ENCODE measurements around the gene SORD. TPM values are rescaled to one million over a fixed set of nuclear protein-coding genes. Genes with fewer than 3 reads are reported as not detected.

SORD gene
- total RNA-seq, 4 donors from 2014 or later: 6.3 to 39.6 (median 10.6) TPM

GRCh38 chr15:45114076-45114750 lies 91.2 kb downstream of the SORD start, which contains the start of the genes DUOX2 and DUOXA2:
Gene DUOX2 (minus strand): TSS chr15:45114172. CDS start chr15:45113411, 761 bp downstream.
Gene DUOXA2 (plus strand): TSS chr15:45114326. CDS start chr15:45114606, 280 bp downstream.
- peak within 1 kb of the TSS in 1 of 4 donors; percentile 11 for H3K4me3 ChIP-seq
- H3K4me1 ChIP-seq: peaks cover 0 to 42% (median 24%) of the 10 kb centered on the region in 4 donors
- H3K27ac ChIP-seq: no peak within 1 kb of the TSS
- peaks cover 0 to 49% of the 10 kb centered on the region in 2 donors for H3K27me3 ChIP-seq
- H3K9me3 ChIP-seq: no peaks in the 10 kb centered on the region
- no peaks in the 10 kb centered on the region for H3K36me3 ChIP-seq
- no peak for TF ChIP-seq CTCF (IDR thresholded peaks at IDR 0.05)
- TF ChIP-seq POLR2A (IDR thresholded peaks at IDR 0.05): no peak
- no peak for DNase-seq

GRCh38 chr15:45114751-45115085 lies 91.7 kb downstream of the SORD start:
- TF ChIP-seq POLR2A (IDR thresholded peaks at IDR 0.05) (no peak), CTCF (IDR thresholded peaks at IDR 0.05) (no peak)
- H3K27ac ChIP-seq: no peak overlapping the region
- H3K9me3 ChIP-seq: no peaks in the 10 kb centered on the region
- peaks cover 0 to 49% of the 10 kb centered on the region in 2 donors for H3K27me3 ChIP-seq
- DNase-seq: no peak
- H3K4me3 ChIP-seq: no peak overlapping the region
- peaks cover 0 to 42% (median 24%) of the 10 kb centered on the region in 4 donors for H3K4me1 ChIP-seq
- H3K36me3 ChIP-seq: no peaks in the 10 kb centered on the region

GRCh38 chr15:45115312-45115820 lies 92.4 kb downstream of the SORD start:
- peaks cover 0 to 49% of the 10 kb centered on the region in 2 donors for H3K27me3 ChIP-seq

GRCh38 chr15:45116006-45116481 lies 93.0 kb downstream of the SORD start:
- peaks cover 0 to 42% (median 24%) of the 10 kb centered on the region in 4 donors for H3K4me1 ChIP-seq
- no peak overlapping the region for H3K4me3 ChIP-seq
- H3K36me3 ChIP-seq: no peaks in the 10 kb centered on the region
- no peak overlapping the region for H3K27ac ChIP-seq
- no peak for TF ChIP-seq POLR2A (IDR thresholded peaks at IDR 0.05)
- no peak for TF ChIP-seq CTCF (IDR thresholded peaks at IDR 0.05)
- no peak for DNase-seq
- peaks cover 0 to 49% of the 10 kb centered on the region in 2 donors for H3K27me3 ChIP-seq
- no peaks in the 10 kb centered on the region for H3K9me3 ChIP-seq

More at GRCh38 chr15:45115312-45115820, 92.4 kb downstream of the SORD start:
- Histone ChIP-seq H3K36me3 (no peaks in the 10 kb centered on the region), H3K4me3 (no peak overlapping the region), H3K4me1 (peaks cover 0 to 42% (median 24%) of the 10 kb centered on the region in 4 donors), H3K9me3 (no peaks in the 10 kb centered on the region), H3K27ac (no peak overlapping the region)
- TF ChIP-seq POLR2A (IDR thresholded peaks at IDR 0.05) (no peak), CTCF (IDR thresholded peaks at IDR 0.05) (no peak)
- DNase-seq: no peak

- peaks cover 0 to 44% of the 10 kb centered on the region in 2 donors for H3K27me3 ChIP-seq
- H3K4me1 ChIP-seq: peaks cover 0 to 42% (median 24%) of the 10 kb centered on the region in 4 donors
- H3K4me3 ChIP-seq: peak overlapping the region in 2 of 4 donors; percentile 5 to 21
These were observed 93.7 kb downstream of the SORD start for GRCh38 chr15:45116482-45117307.

More at GRCh38 chr15:45116482-45117307, 93.7 kb downstream of the SORD start:
- H3K36me3 ChIP-seq: no peaks in the 10 kb centered on the region
- TF ChIP-seq CTCF (IDR thresholded peaks at IDR 0.05) (no peak), POLR2A (IDR thresholded peaks at IDR 0.05) (no peak)
- no peak for DNase-seq
- no peaks in the 10 kb centered on the region for H3K9me3 ChIP-seq
- H3K27ac ChIP-seq: no peak overlapping the region
